NCI-H69 (cell line): ENCODE measurements around the gene SLC2A5.

ENCODE experiments used
- DNase-seq: peaks from one replicate; lab custom pipeline; 2025; lab: John Stamatoyannopoulos, UW

Gene SLC2A5

DNA sequence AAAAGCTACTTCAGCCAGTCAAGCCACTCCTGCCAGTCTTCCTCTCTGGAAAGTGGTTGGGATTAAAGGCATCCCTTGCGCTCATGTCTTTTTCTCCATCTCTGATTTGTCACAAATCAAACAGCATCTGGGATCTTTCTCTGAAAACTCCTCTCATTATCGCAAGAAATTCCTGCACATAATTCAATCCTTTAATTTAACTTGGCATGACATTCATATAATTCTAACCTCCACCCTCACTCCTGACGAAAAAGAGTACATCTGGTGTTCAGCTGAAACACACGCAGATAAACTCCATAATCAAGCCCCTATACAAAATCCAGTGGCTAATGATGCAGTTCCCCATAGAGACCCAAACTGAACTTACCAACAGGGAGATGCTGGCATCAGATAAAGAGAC is 19.4 kb upstream of the SLC2A5 start:
- no peak for DNase-seq

DNA sequence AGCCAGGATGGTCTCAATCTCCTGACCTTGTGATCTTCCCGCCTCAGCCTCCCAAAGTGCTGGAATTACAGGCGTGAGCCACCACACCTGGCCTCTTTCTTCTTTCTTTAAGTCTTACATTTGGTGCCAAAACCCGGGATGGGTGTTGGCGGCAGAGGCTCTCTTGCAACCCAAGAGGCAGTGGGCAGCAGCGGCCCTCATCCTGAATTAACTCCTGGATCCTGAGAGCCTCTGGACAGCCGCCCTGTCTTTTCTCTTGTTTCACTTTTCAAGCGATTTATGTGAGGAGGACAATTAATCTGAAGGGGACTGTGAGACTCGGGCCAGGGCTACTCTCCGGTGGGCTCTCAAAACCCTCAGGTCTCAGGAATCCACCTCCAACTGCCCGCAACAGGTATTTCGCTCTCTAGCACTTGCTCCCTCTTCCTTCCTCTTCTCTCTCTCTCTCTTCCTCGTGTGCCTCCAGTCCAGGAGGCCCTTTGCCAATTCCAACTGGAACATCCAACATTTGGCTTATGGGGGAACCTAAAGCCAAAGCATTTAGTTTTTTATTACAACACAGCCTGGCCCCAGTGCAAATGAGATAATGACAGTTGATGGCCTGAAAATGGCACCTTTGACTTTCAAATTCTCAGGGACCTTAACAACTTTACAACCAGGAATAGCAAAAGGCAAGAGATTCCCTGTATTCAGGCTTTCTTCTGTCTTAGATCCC is 18.1 kb upstream of the SLC2A5 start:
- no peak for DNase-seq

DNA sequence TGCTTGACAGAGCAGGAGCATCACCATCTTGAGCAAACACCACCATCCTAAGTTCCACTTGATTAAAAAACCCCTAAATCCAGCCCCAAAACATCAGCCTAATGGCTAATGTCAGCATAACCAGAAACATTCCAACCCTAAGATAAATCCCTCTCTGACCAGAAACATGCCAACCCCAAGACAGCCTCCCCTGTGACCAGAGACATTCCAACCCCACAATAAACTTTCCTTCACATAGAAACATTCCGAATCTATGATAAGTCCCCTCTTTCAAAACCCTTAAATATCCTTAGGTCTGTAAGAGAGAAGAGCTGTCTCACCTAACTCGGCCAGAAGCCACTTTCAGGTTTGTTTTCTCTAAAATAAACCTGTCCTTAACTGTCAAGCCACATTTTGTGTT is 17.4 kb upstream of the SLC2A5 start:
- DNase-seq = no peak

DNA sequence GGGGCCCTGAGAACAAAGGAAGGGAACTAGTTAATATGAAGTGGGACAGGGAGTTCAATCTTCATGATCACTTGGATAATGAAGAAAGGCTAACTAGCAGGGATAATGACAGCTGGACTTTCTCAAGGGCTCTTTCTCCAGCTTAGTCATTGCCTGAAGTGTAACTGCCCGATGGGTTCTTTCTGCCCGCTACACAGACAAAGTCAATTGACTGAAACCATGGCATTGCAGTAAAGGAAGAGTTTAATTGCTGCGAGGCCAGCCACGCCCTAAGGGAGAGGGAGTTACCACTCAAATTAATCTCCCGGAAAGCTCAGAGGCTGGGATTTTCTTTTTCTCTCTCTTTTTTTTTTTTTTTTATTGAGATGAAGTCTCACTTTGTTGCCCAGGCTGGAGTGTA is 16.6 kb upstream of the SLC2A5 start:
- DNase-seq = no peak

DNA sequence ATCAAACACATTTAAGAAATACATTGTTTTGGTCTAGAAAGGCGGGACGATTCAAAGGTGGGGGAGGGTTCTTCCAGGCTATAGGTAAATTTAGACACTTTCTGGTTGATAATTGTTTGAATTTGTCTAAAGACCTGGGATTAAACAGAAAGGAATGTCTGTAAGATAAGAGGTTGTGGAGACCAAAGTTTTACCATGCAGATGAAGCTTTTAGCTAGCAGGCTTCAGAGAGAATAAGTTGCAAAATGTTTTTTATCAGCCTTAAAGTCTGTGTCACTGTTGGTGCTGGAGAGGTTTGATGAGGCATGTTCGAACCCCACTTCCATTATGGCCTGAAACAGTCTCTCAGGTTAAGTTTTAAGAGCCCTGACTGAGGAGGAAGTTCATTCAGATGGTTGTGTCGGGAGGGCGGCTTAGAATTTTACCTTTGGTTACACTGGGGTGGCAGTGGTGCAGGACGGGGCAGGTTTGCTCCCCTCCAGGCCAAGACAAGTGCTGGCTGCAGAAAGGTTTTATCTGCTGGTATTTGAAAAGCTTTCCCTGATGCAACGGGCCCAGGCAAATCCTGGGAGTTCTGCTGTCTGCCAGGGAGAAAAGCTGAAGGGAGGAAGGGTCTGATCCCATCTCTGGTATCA is 16.0 kb upstream of the SLC2A5 start:
- no peak for DNase-seq

DNA sequence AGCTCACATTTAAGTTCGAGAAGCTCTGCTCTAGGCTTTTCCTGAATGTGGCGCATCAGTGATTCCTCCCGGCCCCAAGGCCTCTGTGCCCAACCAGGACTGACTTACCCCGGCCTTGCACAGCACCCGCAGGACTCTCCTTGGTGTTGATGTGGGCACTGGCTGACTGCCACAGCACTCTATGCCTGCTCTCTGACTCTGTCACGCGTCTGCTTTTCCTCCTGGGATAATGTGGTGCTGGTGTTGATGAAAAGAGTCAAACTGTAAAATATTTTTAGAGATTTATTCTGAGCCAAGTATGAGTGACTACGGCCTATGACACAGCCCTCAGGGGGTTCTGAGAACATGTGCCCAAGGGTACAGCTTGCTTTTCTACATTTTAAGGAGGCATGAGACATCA is 15.5 kb upstream of the SLC2A5 start:
- DNase-seq = no peak

DNA sequence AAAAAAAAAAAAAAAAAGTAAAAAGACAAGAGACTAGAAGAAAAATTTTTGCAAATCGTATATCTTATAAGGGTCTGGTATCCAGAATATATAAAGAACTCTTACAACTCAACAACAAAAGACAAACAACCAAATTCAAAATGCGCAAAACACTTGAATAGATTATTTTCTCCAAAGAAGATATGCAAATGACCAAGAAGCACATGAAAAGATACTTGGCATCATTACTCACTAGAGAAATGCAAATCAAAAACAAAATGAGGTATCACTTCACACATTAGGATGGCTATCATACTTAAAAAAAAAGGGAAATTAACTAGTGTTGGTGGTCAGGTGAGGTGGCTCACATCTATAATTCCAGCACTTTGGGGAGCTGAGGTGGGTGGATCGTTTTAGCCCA is 12.0 kb upstream of the SLC2A5 start:
- DNase-seq = no peak

DNA sequence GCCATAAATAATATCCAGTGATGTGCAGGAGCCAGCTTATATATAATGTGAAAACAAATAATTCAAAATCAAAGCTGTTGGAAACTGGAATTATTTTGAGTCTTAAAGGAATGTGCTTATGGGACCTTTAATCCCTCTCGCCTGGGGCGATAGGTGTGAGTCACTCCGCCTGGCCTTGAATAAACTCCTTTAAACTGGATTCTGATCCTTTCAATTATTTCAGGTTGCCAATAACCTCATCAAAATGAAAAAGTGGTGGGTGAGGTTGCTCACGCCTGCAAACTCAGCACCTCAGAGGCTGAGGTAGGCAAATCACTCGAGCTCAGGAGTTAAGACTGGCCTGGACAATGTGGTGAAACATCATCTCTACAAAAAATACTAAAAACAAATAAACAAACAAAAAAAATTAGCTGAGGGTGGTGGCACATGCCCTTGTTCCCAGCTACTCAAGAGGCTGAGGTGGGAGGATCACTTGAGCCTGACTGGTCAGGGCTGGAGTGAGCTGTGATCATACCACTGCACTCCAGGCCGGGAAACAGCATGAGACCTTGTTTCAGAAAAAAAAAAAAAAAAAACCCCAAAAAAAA is 11.4 kb upstream of the SLC2A5 start:
- DNase-seq = no peak

DNA sequence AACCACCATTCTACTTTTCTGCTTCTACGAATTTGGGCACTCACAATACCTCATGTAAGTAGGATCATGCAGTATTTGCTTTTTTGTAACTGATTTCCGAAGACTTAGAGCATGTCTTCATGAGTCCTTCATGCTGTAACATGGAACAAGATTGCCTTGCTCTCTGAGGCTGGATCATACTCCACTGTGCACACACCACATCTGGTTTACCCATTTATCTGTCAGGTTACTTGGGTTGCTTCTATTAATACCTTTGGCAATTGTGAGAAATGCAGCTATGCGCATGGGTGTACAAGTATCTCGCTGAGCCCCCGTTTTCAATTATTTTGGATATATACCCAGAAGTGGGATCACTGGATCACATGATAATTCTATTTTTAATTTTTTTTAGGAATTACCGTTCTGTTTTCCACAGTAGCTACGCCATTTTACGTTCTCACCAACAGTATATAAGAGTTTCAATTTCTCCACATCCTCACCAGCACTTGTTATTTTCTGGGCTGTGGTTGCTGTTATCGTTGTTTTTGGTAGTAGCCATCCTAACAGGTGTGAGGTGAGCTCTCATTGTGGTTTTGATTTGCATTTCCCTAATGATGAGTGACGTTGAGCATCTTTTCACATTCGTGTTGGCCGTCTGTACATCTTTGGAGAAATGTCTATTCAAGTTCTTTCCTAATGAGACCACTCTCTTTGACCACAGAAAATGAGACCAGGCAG is 10.7 kb upstream of the SLC2A5 start:
- no peak for DNase-seq

DNA sequence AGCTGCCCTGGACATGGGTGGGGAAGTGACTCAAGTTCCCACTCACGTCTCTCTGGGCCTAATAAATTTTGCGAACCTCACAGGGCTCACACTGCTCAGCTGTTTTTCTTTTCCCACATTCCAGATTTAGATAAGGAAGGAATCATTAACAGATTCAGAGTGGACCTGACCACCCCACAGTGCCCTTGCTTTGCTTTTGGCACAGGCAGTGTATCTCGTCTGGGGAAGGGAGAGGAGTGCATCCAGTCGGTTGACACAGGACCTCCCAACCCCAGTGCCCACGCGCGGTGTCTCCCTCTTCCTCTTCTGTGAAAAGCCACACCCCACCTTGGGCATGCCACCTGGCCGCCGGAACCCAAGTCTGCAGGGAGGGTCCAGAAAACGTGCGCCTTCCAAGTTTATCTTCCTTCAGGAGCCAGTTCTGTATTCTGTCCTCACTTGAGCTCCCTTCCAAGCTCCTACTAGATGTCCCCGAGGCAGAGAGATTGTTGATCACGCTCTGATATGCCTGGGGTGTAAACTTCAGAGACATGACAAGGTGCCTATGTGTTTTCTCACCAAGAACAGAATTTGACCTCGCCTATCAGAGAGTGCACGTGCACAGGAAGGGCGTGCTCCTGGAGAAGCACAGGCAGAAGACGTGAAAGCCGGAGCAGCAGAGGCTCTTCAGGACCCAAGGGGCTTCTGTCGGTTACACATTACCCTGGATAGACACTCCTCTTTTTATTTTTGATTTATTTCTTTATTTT is 9.5 kb upstream of the SLC2A5 start:
- DNase-seq = no peak

DNA sequence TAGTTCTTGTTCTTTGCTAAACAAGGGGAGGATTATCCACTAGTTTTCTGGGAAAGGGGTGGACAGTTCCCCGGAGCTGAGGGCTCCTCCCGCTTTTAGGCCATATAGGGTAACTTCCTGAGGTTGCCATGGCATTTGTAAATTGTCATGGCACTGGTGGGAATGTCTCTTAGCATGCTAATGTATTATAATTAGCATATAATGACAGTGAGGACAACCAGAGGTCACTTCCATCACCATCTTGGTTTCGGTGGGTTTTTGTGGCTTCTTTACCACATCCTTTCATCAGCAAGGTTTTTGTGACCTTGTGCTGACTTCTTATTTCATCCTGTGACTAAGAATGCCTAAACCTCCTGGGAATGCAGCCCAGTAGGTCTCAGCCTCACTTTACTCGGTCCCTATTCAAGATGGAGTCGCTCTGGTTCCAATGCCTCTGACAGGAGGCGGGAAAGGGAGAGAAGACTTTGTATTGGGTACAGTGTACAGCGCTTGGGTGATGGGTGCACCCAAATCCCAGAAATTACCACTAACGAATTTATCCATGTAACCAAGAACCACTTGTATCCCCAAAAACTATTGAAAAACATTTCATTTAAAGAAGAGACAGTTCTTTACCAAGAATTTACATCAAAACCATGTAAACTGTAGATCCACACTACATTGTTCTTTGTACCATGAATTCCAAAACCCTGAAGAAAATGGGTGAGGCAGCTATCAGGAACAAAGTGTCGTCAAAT is 8.7 kb upstream of the SLC2A5 start:
- DNase-seq = no peak

DNA sequence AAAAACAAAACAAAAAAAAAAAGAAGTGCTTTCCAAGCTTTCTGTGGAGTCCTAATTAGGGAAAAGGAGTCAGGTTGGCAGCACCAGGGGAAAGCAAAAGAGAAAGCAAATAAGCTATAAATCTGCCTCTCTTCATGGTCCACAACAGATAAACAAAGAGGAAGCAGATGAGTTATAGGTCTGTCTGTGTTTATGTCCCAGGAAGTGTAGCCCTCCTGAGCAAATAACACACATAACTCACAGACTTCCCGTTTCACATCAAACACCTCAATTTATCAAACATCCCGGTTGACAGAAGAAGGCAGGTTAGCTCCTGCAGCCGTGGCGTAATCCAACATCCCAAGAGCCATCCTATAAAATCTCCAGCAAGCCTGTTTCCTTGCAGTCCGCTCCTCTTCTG is 5.6 kb upstream of the SLC2A5 start:
- peak; percentile 60 for DNase-seq

DNA sequence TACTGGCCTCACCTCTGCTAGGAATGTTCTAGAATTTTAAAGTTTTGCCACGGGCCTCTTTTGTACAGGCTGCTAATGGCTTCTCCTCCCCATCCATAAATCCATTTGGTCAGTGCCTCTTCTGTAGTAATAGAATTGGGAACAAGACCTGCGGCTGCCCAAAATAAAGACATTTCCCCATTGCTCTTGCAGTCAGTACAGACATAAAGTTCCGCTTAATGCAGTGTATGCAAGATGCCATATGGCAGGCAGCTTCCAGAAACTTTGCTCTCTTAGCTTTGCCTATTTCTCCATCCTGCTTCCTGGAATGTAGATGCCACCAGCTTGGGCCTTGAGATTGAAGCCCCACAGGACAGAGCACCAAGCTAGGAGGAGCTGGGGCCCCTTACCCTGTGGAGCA is 3.7 kb upstream of the SLC2A5 start:
- no peak for DNase-seq

DNA sequence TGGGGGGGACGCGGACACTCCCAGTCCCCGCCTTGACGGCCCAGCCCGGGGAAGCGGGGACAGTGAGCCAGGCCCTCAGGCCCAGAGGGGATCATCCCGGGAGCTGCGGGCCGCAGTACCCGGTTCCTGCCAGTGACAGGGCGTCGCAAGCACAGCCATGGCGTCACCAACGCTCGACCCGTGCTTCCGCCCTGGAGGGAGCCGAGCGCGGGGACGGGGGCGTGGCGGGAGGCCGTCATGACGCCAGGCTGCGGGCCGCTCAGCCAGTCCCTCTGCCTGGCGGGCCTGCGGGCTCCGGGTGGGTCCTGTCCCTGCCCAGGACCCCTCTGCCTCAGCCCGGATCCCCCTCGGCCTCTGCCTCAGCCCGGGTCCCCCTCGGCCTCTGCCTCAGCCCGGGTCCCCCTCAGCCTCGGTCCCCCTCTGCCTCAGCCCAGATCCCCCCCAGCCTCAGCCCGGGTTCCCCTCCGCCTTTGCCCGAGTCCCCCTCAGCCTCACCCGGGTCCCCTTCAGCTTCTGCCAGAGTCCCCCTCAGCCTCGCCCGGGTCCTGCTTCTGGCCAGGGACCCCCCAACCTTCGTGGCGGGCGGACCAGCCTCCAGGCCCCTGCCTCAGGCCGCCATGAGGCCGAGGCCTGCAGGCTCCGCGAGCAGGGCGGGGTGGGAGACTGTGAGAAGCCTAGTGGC is 2.3 kb upstream of the SLC2A5 start:
- no peak for DNase-seq

DNA sequence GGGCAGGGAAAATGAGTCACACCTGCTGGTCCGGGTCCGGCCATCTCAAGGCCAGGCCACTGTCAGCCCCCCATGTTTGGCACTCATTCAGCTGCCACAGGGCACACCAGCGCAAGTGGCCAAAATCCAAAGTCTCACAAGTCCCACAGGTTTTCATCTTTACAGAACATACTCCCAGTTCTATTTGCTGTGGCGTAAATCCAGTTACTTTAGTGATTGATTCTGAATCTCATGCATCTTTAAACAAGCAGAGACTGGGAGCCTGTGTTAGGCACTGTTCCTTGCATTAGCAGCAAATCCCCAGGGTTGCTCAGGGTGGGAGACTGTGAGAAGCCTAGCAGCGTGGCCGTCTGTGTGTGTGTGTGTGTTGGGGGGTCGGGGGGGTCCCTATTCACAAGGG is 1.1 kb upstream of the SLC2A5 start:
- no peak for DNase-seq

DNA sequence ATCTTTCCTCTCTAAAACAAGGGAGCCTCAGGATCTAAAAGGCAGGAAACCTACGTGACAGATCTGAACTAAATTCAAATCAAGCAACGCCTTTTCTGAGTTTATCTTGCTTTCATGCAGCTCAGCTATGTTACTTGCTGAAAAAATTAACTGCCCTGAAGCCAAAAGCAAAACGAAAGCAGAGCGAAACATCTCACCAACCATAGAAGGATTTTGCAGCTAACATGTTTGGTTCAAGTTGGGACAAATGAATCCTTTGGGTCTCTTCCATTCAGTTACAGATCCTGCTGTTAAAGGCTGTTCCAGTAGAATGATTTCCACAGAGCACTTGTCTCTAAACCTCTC is 482 bp downstream of the SLC2A5 start:
- DNase-seq = no peak

DNA sequence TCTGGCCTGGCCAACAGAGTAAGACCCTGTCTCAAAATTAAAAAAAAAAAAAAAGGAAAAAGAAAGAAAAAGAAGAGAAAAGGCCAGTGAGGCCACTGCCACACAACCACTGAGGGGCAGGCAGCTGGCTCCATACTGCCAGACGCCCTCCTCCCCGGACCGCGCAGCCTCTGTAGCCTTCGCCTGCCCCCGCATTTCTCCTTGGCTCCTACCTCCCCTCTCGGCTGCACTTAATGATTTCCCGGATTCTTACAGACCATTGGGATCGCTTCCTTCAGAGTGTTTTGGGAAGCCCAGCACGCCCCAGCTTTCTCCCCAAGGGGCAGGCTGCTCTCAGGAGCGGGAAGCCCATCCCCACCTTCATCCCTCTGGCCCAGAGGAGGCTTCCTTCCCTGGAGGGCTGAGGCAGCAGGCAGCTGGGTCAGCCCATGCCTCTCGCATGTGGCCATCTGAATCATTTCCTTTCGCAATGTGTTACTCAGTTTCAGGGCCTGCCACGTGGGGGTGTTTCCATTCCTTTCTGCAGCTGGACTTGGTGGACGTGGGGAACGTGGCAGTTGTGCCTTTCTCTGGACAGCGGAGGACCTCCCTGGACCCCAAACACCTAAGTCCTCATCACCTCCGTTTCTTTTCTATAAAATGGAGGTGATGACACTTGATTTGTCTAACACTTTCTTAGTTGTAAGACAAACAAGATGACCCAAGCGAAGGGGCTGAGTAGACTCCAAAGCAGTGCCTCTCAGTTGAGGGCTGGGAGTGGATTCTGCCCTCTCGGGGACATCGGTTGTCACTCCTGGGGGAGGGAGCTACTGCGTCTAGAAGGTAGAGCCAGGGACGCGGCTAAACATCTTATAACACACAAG is 2.3 kb downstream of the SLC2A5 start:
- DNase-seq = no peak

DNA sequence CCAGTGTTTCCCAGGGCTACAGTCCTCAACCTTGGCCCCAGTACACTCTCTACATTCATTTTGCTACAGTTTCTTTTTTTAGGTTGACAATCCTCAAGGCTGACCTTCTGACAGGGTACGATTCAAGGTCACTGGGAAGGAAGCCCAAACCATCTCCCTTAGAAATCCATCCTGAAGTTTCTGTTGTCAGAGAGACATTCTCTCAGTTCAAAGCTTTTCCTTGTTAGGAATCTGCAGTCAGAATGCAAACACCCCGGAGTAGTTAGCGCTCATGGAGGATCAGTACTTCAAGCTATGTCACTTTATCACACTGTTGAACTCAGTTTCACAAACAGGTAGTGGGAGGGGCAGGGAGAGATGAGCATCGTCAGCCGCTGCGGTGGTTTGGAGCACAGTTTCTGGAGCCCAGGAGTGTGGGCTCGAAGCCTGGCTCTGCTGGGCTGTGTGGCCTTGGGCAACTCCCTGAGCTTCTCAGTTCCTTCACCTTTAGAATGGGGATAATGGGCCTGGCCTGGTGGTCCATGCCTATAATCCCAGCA is 4.2 kb downstream of the SLC2A5 start:
- DNase-seq = no peak

DNA sequence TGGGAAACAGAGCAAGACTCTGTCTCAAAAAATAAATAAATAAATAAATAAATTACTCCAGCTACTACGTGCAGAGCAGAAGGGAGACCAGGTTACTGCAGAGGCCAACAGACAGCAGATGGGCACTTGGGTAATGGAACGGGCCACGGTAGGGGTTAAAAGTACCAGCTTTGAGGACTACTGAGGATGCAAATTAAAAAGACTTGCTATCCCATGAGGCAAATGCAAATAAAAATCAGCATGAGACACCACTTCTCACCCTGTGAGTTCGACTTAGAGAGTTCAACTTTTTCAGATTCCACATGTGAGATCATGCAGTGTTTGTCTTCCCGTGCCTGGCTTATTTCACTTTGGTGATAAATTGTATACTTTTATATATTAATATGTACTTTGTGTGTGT is 6.6 kb downstream of the SLC2A5 start:
- no peak for DNase-seq

DNA sequence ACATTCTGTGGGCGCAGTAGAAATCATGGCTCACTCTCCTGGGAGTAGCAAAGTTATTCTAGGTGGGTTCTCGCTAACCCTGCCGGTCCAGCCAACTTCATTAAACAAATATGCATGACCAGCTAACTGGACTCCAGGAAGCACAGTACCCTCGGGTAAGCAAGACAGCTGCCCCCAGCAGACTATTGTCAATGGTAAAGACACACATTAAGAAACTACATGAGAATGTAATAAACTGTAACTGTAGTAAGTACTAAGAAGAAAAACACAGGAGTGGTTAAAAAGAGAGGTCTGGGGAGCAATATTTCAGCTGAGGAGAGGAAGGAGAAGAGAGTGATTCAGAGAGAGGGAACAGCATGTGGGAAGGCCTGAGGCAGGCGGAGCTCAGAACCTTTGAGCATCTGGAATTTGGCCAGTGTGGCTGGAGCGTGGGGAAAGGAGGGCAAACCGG is 7.4 kb downstream of the SLC2A5 start:
- DNase-seq = no peak
